GM18951 (cell line): ENCODE data around the gene SMYD3.

Source experiments
- POLR2A ChIP-seq: IDR thresholded peaks from 4 replicates; pipeline ENCODE4 v1.6.1; 2011; ENCODE audit warnings: mild to moderate bottlenecking; ENCODE audit not compliant: insufficient read length, insufficient read depth; ENCODE audit errors: extremely low read depth
- in situ Hi-C: fragments of 300-500 bp; cut with MboI; formaldehyde crosslinking; loops from one replicate; pipeline ENCODE4 v1.12.0; 2022; ENCODE audit warnings: low sequenced_read_pairs, mixed read lengths, inconsistent platforms; ENCODE audit not compliant: unreplicated experiment

Gene SMYD3

DNA sequence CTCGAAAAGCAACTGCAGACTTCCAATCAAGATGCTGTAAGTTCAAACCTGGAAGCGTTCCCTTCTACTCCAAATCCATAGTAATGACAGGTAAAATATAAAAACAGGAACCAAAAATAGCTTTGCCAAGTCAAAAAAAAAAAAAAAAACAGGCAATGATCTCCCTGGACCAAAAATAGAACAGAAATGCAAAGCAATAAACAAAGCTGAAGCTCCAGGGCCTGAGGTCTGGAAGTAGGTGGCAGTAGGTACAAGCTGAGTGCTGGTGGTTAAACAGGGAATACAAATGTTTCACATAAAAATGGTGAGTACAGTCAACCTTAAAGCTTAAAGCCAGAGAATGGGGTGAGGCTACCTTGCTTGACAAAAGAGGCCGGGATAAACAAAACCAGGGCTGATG, 610.8 kb downstream of the SMYD3 start:
- no peak for TF ChIP-seq POLR2A
- in situ Hi-C loops: no loop called here

DNA sequence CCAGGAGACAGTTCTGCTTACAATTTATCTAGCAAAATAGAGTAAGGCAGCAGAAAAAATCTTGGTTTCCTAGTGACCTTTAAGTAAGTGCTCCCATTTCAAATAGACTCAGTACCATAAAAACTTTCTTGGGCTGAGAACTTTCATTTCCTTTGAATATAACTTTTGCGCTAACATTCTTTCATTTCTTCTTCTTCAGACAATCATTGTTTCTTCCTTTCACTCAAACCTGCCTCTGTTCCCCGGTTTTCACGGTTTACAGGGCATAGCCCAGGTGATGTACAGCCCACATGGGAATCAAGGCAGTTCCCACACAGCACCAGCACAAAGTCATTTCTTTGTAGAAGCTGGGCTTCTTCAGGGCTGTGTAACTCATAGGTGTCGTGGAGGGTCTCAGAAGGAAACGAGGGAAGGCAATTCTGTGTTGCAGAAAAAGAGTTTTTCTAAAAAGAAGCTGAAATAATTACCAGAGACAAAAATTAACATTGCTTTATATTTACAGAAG, 611.6 kb downstream of the SMYD3 start:
- in situ Hi-C loops: no loop called here
- no peak for TF ChIP-seq POLR2A

DNA sequence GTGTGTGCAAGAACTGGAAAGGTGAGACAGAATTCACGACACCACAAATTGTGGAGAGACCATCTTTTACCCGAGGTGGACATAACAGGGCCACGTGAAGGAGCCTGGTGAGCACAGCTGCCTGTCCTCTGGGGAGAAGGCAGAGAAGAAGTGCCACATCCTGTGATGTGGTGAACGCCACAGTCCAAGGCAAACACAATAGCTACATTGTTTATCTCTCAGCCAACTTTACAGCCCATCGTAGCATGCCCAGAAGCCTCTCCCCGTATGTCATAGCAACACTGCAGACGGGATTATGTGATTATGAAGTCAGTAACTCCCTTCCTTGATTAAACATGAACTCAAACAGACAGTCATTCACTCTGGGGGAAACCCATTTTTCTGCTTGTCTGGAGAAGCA, 612.2 kb downstream of the SMYD3 start:
- TF ChIP-seq POLR2A: no peak
- in situ Hi-C loops: no loop called here

DNA sequence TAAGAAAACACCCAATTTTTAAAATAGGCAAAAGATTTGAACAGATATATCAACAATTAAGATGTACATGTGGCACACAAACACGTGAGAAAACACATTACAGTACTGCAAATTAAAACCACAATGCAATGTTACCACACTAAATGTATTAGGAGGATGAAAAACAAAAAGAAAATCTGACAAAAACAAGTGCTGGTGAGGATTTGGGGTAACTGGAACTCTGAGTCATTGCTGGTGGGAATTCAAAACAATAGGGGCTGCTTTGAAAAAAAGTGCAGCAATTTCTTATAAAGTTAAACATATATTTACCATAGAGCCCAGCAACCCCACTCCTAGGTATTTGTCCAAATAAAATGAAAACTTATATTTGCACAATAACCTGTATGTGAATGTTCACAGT, 614.1 kb downstream of the SMYD3 start:
- TF ChIP-seq POLR2A: no peak
- in situ Hi-C loops: no loop called here

DNA sequence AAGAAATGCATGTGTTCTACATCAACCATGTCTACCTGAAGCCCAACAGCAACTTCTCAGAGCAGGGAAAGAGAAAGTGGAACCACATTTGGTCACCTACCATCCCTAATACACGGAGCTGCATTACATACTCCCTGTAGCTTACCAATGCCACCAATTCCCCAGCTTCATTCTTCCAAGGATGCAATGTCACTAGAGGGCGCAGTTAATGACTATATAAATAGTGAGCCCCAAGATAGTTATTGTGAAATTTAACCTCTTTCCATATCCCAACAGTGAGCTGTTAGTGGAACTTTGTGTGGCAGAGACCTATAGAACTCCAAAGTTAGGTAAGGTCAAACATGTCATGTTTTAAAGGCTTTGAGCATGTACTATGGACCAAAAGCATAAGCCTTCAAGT, 618.3 kb downstream of the SMYD3 start:
- TF ChIP-seq POLR2A: no peak
- in situ Hi-C loops: no loop called here

DNA sequence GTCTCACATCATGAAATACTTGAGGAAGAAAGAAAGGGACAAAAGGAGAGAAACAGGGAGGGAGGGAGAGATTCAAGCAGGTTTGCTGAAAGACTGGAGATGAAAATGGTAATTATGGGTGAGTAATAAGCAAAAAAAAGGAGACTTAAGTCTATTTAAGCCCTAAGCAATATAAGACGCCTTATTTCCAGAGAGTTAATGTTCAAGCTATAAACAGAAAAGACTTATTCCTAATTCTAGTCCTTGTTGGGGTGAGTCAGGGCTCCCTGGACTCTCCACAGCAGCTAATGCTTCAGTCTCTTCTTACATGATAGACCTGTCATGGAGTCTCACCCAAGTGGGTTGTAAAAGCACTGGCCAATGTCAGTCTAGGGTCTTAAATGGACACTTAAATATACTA, 619.2 kb downstream of the SMYD3 start:
- no peak for TF ChIP-seq POLR2A
- in situ Hi-C loops: no loop called here

DNA sequence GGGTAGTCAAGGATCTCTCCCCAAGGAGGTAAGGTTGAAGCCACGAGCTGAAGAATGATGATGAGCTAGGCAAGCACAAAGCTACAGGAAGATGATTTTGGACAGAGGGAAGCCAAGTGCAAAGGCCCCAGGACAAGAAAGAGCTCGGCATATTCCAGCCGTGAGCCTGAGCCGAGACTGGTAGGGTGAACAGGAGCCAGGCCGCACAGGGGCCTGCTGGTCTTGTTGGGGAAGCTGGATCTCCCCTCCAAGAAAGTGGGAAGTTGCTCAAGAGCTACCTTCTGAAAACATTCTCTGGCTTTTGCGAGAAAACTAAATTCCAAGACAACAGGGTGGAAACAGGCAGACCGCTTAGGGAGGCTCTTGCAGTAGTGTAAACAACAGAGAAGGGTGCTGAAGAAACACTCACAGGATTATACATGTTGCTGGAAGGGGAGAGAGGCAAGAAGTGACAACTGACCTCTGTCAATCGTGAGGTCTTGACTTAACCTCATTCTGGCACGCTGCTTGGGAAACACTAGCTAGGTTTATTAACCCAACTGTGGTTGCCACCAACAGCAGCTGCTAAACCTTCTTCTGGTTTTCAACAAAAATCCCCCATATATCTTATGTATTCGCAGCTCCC, 625.2 kb downstream of the SMYD3 start:
- in situ Hi-C loops: no loop called here
- TF ChIP-seq POLR2A: no peak

DNA sequence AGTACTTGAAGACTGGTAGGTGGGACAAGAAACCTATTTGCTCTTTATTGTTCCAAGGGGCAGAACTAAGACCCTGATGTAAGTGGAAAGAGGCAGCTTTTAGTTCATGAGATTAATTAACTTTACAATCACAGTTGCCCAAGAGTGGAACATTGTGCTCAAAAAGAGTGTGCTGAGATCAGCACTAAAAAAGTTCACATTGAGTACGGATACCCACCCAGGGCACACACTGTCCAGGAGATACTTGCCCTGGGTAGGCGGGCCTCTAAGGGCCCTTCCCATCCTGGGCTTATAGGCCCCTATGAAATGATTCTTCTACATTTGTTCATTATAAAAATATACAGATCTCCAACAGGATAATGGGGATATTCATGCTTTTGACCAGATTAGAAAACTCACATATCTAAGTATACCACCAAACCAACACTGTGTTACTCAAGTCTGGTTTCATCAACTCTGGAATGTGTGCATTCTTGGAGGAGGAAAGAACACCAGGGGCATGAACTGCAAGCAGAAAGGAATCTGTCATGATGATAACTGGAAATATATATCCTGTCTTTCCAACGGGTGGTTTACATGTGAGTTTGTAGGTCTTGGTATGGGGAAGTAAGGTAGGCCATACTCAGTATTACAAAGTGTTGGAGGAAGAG, 626.2 kb downstream of the SMYD3 start:
- TF ChIP-seq POLR2A: no peak
- in situ Hi-C loops: no loop called here

DNA sequence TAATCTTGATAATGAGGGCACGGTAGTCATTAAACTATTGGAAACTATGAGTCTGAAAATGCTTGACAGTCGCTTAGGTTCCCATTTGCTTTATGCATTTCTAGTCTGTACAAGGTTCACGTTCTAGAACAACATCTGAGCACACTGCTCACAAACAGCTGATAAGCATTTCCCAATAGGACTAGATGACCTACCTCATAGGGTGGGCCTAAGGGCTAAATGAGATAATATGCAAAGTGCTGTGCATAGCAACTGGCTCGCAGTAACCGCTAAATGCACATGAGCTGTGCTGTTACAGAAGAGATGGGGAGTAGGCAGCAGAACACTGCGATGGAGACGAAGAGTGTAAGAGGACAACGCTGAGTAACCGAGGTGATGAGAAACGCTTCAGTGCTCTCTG, 628.0 kb downstream of the SMYD3 start:
- in situ Hi-C loops: no loop called here

DNA sequence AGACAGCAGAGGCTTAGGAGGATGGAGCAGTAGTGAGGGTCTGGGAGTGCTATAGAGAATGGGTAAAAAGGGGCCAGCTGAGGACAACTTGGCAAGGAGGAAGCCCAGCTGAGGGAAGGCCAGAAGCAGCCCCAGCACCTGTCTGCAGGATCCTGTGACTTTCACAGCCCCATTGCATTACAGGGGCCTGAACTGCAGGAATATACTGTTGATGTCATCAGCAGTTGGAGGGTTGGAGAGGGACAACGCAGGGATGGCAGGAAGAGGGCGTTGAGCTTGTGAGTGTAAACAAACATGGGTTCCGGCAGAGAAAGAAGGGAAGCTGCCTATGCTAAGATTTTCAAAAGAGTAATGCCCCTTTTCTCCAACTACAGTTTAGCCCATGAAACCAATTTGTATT, 628.5 kb downstream of the SMYD3 start:
- in situ Hi-C loops: no loop called here
- no peak for TF ChIP-seq POLR2A

More for the DNA sequence above, 628.0 kb downstream of the SMYD3 start:
- no peak for TF ChIP-seq POLR2A

DNA sequence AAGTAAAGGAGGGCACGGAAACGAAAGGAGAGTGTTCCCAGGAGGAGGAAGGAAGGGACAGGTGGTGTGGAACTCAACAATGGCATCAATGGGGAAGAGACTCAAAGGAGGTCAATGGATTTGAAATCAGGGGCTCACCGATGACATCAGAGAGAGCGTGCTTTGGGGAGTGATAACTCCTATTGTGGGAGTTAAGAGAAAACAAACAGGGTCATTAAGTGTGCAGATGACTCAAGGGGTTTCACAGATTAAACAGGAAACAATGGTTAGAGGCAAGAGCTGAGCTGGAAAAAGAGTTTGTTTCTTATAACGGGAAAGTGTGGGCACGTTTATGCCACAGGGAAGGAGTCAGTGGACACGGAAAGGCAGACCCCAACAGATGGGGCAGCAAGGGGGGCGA, 629.1 kb downstream of the SMYD3 start:
- in situ Hi-C loops: no loop called here
- TF ChIP-seq POLR2A: no peak

DNA sequence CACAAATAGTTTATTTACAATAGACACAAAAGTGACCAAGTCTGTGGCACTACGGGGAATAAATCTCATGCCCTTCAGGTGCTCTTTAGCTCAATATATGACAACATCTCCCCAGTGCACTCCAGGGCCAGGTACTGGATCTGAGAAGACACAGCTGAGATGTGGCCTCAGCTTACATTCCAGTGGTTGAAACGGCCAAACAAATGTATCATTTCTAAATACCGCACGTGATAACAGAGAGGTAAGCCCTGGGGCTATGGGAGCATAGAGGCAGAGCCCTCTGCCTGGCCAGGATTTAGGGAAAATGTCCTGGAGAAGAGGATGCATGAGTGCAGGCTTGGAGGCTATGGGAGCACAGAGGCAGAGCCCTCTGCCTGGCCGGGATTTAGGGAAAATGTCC, 630.5 kb downstream of the SMYD3 start:
- in situ Hi-C loops: no loop called here
- TF ChIP-seq POLR2A: no peak

DNA sequence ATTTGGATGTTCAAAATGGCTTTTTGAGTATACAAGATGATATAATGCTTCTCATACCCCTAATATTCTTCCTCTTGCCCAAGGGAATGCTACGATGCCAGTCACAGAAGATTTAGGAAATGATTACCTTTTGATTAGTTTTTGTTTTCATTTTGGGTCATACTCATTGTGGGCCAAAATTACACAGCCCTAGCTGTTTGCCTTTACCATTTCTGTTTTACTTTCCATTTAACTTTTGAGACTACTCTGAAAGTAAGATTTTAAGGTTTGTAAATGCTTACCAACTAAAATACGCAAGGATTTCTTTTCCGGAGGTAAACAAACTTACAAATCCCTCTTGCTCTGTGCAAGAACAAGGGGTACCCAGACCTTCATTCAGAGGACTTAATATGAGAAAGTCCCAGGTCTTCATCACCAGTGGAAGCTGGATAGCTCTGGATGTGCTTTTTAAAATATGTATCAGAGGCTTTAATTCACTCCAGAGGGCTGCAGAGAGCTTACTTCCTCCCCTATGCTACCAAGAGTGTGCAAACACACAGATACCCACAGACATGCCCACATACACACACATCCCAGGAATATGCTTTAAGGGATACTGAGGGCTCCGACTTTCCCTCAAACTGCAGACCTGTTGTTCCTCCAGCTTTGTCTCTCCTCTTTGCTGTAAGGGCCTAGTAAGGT, 631.4 kb downstream of the SMYD3 start:
- in situ Hi-C loops: no loop called here
- TF ChIP-seq POLR2A: no peak
